ENCODE data around the gene TNS4.
A peak's percentile ranks its signal among the peaks of the same experiment; 100 is the strongest.

The TNS4 gene

DNA sequence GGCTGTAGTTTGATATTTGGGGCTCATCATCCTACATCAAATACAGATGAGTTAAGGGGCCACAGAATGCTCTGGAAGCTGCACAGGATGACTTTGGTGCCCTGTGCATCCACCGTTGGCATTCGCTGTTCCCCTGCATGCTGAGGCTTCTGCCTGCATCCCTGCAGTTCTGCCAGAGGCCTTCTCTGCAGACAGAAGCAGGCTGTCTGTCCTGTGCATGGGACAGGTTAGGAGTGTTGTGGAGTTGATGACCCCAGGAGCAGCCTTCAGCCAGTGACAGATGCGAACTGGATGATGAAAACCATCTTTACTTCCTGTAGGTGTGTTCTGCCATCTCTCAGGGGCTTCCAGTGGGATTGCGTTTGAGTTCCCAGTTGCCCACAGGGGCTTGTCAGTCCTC is 13.6 kb upstream of the TNS4 start:
- DNase-seq = peak; percentile 56

DNA sequence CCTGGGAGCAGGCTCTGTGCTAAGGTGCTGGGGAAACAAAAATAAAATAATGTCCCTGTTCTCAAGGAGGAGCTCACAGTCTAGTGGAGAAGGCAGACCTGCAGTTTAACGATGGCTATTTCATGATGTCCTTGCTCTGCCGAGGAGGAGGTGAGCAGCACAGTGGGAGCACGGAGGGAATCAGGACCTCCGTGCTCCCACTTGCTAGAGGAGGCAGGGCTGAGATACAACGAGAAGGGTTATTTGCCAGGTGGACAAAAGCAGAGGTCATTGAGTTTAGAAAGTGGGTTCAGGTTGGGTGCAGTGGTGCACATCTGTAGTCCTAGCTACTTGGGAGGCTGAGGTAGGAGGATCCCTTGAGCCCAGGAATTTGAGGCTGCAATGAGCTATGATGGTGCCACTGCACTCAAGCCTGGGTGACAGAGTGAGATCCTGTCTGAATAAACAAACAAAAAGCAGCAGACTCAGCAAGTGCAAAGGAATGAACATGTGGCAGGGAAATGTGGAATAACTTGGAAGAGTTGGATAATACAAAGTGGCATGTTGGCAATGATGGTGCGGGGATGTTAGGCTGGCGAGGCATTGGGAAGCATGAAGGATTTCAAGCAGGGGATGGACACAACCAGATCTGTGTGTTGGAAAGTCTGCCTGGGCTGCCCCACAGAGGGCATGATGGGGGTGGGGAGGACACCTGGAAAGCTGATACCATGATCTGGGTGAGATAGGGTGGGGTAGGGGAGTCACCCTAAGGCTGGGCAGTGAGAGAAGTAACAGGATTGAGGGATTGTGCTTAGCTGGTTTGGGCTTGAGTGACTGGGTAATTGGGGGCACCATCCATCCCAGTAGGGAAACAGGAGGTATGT is 12.8 kb upstream of the TNS4 start:
- DNase-seq = peak; percentile 51

DNA sequence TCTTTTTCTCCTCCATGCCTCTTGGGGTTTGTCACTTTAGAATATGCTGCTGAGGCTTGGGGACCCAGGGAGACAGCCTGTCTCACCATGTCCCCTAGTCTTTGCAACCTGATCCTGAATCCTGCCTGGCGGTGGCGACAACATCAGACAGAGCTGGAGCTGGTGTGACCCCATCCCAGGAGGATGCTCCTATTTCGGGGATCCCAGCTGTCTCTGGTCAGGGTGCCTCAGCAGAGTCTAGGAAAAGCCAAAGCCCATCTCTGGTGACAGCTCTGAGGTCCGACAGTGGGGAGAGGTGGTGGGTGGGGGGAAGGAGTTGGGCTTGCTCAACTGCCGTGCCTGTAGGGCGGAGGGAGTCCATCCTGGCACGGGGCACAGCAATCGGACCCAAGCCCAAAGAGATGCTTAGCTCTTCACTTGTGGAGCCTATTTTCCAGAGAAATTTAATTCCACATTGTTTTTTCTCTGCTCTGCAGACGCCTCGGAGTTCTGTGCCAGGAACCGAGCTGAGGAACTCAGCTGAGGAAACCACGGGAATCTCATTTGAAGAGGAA is 10.3 kb upstream of the TNS4 start:
- peak; percentile 59 for DNase-seq

DNA sequence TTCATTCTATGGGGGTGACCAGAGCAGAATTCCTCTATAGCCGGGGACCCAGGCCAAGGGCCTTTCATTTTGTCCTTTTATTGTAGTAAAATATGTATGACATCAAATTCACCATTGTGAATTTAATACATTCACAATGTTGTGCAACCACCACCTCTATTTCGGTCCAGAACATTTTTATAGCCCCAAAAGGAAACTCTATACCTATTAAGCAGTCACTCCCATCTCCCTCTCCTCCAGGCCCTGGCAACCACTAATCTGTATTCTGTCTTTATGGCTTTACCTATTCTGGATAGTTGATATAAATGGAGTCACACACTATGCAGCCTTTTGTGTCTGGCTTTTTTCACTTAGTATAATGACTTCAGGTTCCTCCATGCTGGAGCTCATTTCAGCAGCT is 9.7 kb upstream of the TNS4 start:
- no peak for DNase-seq

DNA sequence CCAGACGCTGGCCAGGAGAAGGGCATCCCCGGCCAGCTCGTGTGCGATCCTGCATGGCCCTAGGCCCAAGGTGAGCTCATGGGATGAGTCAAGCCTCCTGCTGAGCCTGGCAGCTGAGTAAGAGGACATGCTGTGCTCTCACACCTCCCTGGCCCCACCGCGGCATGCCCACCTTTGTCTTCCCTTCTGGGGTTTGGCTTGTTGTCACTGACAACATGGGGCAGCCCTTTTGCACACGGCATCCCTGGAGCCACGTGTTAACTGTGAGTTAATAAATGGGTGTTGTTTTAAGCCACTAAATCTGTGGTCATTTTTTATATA is 8.9 kb upstream of the TNS4 start:
- DNase-seq = peak; percentile 61

DNA sequence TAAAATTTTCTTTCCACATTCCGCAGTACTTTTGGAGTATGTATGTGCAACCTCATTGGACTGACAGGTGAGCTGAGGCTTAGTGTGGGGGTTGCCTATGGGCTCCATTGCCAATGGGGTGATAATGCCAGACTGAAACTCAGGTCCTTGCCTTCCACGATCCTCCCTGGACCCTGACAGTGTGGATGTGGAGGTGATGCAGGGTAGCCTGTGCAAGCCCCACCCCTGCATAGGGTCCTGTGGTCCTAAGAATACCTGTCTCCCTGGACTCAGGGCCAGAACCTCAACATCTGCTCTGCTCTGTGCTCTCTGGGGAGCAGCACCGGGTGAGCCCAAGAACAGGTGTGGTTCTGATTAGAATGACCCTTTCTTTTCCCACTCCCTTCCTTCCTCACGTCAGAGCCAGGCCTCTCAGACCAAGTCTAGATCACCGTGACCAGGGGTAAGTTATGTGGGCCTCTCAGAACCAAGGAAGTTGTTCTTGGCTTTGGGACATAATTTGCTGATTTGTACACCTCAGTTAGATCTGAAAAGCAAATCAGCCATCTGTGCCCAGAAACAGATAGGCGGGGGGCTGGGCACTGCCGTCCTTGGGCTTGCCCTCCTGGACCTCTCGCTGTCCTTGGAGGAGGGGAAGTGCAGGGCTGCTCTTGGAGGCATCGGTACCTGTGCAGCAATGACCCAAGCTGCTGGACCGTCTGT is 8.4 kb upstream of the TNS4 start:
- peak; percentile 30 for DNase-seq

DNA sequence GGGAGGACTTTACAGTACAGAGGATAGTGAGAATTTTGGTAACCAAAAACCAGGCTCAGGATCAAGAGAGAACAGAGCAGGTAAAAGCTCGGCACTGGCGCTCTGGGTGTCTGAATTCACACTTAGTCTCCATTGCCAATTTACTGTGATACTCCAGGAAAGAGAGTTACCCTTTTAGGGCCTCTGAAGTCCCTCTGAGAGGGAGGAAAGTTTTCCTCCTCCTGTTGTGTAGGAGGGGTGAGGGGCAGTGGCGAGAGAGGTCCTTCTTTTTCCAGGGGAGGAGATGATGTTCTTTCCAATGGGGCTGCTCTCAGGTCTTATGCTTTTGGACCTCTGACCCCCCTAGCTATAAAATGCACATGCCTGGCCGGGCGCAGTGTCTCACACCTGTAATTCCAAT is 5.4 kb upstream of the TNS4 start:
- DNase-seq = no peak

DNA sequence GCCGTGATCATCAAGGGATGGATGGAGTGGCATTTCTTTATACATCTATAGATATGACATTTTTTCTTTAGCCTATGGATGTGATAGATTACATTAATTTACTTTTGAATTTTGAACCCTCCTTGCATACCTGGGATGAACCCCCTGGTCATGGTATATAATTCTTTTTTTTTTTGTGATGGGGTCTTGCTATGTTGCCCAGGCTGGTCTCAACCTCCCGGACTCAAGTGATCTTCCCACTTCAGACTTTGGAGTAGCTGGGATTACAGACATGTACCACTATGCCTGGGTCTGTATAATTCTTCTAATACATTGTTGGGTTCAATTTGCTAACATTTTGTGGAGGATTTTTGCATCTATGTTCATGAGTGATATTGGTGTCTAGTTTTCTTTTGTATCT is 1.7 kb upstream of the TNS4 start:
- no peak for DNase-seq

DNA sequence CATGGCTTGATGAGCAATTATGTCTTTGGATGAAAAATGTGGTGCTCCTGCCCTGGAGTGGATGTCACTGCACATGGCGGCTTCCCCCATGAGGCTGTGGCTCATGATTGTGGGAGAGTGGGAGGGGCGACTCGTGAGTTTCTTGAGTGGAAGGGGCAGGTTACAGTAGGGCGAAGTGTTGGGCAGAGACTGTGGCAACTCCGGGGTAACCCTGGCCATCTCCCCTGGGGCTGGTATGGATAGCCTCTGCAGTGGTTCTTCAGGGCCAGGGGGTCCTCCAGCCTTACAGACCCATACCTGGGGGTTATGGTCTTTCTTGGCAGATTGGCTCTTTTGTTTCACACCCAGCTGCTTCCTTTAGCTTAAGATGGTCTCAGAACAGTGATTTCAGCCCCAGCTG is 1.3 kb upstream of the TNS4 start:
- no peak for DNase-seq

DNA sequence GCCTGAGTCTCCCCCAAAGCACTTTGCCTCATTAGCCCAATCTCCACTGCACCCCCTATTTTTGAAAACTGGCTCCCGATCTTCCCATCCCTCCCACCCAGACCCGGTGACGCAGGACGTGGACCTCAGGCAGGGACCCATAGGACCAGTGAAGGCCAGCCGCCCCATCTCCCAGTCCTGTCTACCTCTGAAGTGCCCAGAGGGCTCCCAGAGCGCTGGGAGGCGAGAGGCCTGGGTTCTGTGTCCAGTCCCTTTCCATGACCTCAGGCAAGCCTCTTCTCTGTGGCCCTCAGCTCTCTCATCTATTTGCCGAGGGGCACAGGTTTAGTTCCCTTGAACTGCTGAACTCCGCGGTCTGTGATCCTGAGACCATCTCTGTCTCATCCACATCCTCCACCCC is 714 bp downstream of the TNS4 start:
- DNase-seq = no peak

DNA sequence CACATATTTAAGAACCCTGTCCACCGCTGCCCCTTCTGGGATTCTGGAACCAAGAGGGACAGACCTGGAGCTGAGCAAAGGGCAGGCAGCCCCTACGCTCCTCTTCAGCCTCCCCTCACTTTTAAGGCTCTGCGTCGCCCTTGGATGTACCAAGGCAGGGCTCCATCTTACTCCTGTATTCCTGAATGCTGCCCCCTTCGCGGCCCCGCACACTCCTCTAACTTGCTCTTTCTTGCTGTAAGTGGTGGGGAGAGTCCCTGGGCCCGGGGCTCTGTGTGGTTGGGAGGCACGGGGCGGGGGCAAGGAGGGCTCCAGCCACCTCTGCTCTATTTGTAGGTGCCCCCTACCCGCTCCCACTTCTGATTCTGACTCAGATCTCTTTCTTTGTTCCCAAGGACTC is 1.2 kb downstream of the TNS4 start:
- DNase-seq = no peak

DNA sequence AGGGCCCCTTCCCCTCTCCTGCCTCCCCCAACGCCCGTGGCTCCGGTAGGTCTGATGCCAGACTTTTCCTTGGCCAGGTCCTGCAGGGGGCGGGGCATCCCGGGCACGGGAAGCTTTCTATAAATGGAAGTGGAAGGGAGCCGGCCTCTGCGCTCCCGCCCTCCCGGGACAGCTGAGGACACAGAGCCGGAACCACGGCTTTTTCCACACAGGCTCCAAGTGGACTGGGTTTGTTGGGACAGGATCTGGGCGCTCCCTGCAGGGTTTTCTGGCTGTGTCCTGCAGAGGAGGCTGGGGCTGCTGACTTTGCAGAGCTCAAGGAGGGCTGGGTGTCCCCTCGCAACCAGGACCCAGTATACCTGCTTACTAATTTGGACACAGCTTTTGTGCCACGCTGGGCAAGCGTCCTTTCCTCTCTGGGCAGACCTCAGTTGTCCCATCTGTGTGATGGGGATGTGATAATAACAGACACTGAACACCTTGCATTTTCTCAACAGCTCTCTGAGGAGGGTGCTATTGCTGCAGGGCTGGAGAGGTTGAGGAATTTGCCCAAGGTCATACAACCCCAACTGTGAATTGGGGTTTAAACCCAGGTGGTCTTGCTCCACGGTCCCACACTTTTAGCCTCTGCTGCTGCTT is 1.8 kb downstream of the TNS4 start:
- DNase-seq = no peak

DNA sequence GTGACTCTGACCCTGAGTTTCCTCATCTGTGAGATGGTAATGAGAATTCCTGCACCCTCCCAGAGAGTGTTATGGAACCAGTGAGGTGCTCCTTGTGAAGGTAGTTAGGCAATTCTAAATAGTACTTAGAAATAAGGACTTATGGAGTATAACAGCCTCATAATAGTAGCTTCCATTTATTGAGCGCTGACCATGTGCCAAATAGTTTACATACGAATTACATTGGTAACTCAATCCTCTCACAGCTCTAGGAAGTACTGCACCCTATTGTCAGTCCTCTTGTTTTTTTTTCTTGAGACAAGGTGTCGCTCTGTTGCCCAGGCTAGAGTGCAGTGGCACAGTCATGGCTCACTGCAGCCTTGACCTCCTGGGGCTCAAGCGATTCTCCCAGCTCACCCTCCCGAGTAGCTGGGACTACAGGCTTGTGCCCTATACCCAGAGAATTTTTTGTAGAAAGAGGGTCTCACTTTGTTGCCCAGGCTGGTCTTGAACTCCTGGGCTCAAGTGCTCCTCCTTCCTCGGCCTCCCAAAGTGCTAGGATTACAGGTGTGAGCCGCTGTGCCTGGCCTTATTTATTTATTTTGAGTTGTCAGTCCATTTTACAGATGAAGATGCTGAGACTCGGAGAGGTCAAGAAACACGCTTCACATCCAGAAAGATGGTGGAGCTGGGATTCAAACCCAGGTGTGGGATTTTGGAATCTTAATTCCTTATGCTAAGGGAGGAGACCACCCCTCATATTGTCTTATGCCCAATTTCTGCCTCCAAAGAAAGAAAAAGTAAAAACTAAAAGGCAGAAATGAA is 2.9 kb downstream of the TNS4 start:
- no peak for DNase-seq

DNA sequence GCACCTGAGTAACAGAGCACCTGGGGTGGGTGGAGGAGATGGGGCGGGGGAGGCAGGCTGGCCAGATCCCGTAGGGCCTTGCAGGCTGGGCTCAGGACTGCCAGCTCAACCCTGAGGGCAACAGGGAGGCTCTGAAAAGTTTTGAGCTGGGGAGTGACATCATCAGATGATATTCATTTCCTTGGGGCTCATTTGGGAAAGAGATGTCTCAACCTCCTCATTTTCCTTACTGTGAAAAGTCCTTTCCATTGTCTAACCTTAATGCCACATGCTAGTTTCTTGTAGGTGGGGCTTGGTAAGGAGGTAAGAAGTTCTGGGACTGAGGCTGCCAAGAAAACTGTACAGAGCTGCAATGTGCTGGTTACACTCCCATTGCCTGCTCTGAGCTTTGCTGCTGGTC is 3.7 kb downstream of the TNS4 start:
- DNase-seq = no peak

DNA sequence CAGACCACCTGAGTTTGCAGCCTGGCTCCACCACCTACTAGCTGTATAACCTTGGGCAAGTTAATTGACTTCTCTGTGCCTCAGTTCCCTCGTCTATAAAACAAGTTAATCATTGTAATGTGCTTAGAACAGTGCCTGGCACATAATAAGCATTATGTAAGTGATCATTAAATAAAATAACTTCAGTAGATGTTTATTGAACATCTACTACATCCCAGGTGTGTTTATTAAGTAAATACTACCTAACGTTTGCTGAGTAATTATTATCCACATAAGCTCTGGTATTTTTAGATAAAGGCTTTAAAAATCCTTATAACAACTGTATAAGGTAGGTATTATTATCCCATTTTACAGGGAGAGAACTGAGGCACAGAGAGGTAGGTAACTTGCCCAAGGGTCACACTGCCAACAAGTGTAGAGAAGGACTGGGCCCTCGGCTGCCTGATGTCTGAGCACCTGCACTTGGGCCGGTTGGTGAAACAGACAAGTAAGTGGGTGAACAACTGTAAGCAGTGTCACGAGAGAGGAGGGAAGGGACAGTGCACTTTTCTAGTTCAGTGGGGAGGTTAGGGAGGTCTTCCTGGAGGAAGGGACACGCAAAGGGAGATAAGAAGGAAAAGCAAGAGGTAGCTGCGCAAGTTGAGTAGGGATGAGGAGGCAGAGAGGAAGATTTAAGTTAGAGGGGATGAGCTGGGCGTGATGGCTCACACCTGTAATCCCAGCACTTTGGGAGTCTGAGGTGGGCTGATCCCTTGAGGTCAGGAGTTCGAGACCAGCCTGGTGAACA is 4.6 kb downstream of the TNS4 start:
- no peak for DNase-seq

DNA sequence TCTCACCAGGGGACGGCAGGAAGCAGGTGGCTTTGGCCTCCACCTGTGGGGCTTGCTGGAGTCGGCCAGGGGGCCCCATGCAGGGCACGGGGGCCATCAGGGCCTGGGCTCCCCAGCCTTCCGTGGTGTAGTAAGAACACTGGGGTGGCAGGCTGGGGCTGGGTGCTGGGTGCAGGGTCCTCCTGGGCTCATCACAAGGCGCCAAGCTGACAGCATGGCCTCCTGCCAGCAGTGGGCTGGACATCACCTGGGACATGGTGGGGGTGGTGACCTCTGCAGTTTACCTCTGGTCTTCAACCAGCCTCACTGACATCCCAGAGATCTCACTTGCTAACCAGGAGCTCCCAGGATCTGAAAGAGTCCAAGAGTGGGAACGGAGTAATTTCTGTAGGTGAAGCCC is 5.3 kb downstream of the TNS4 start:
- DNase-seq = no peak

DNA sequence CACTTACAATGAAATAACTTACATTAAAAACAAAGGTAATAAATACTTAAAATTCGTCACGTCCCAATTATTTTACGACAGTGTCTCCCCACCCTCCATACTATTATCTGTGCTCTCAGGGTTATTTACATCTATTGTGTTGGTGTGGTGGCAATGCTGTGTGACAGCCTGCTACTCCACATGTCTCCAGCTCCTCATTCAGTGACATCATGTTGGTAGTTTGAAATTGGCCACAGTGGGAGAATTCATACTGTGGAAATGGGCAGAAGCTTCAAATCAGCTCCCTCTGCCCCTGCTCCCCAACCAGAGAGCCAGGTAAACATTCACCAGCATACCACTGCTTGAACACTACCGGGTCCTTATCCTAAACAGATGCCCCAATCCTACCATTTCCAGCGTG is 6.3 kb downstream of the TNS4 start:
- DNase-seq = no peak

DNA sequence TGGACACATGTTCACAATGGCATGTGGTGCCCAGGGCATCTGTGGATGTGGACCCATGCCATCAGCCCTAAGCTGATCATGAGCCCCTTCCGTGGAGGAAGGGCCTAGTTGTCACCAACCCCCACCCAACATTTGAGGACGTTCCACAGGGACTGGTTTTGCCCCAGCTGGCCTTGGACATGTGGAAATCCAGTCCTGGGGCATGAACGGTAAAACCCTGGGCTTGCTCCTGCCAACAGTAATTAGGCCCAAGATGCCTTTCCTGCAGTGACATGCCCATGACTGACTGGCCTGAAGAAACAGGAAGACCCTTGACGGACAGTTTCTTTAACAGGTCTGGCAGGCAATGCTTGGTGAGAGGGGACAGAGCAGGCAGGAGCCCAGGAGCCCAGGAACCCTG is 7.7 kb downstream of the TNS4 start:
- DNase-seq = no peak

DNA sequence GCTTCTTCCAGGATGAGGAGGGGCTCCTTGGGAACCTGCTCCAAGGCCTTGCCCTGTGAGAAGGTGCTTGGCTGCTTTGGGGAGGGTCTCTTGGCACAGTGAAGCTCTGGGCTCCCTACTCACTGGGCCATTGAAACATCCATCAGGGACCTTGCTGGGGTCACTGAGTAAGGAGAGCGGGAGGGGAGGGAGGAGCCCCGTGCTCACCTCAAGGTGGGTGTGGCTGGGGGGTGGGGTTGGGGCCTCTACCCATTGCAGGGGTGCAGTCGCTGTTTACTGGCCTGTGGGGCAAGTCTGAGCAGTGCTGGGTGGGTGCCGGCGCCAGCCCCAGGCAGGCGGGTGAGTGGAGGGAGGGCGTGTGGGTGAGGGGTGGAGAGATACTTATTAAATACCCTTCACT is 9.9 kb downstream of the TNS4 start:
- DNase-seq = no peak

DNA sequence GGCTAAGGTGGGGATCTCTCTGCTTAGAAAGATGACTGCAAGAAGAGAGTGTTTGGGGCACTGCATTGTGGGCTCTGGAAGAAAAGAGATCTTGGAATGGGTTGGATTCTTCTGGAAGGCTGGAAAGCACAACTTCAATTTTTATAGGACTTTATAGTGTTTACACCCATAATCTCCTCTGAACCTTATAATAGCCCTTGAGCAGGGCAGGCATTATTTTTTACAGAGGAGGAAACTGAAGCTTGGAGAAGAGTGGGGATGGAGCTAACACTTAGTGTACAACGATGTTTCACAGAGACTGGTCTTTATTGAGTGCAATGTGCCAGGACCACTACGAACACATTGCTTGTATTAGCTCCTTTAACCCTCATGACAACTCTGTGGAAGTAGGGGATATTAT is 10.4 kb downstream of the TNS4 start:
- no peak for DNase-seq

DNA sequence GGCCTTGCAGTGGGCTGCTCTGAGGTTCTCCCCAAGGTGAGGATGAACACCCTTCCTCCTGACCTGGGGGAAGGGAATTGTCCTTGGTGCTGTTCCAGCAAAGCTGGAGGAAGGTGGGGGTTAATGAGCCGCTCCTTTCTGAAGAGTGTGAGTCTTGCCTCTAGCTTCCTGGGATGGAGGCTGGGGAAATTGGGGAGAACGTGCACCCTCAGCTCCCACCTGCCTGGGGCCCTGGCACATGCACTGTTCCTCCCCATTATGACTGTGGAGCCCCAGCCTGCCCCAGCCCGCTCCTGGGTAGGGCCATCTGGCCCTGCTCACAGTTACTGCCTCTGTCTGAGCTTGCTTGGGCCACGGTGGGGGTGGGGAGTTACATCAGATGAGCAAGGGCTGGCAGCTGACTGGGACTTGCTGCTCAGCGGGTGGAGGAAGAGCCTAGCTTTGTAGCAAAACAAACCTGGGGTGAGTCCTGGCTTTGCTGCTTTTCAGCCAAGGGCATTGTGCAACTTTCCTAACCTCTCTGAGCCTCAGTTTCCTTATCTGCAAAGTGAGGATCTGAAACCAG is 11.1 kb downstream of the TNS4 start:
- no peak for DNase-seq

All from activated effector memory CD4-positive, alpha-beta T cell treated with anti-CD3 and anti-CD28 coated beads, Interleukin-2, amount 50 U/mL, for 16 hours (primary cell).